Stimulated activated CD4-positive, alpha-beta T cell treated with anti-CD3 and anti-CD28 coated beads, Interleukin-2, amount 100 ng/mL, for 48 hours (primary cell): ENCODE measurements around the gene FBXO34.
"Not testable (repeated sequence)": the region's sequence is repeated elsewhere in the genome, so short reads cannot be mapped to it uniquely, and the experiment has no call there.

ENCODE experiments used
- DNase-seq, 2 donors: peaks; one replicate each; pipeline ENCODE4 v3.0.0-alpha.2; 2020

The FBXO34 gene

DNA sequence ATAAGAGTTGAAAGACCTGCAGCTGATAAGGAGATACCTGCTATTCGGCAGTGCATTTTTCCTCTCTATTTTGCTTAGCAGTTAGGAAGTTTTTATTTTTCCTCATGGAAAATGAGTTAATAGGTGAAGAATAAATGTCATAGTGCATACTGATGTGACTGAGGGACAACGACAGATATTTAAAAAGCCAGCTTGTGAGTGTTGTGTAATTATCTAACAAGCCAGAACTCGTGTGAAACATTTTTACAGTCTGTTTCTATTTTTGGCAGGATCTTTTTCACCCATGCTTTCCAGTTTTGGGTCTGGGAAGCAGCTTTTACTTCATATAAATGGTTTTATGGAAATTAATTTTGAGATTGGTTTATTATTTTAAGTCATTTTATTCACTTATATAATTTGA is 2.9 kb downstream of the FBXO34 start:
- no peak for DNase-seq

GRCh38 chr14:55274751-55275150 is 3.5 kb downstream of the FBXO34 start:
- DNase-seq: no peak

DNA sequence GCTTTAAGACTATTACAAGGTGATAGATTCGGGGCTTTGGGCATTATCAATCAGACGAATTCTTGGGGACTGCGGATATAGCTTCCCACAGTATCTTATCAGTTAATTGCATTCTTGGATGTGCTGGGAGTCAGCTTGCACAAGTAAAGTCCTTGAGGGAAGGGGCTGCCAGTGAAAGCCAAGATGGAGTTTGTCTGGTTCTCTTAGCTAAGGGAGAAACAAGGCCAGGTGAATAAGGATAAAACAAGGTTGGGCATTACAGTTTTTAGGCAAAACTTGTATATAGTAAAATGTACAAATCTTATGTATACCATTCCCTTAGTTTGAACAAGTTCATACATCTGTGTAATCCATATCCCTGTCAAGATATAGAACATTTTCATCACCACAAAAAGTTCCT is 5.5 kb downstream of the FBXO34 start:
- DNase-seq: no peak

GRCh38 chr14:55277972-55278740 is 6.9 kb downstream of the FBXO34 start:
- DNase-seq: no peak

DNA sequence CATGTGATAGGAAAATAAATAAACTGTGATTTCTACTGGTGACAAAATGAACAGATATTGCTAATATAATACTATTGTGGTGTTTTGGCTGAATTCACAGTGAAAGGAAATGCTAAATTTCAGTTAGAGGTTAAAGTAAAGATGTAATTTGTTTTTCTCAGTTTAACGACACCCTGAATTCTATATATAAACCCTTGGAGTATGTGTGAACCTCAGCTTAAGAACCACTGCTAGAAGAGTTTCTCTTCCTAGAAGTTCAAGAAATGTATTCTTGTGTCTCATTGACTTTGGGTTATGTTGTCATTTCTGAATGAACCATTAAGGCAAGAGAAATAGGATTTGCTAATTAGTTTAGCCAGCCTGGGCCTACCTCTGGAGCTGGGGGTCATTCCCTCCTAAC is 8.2 kb downstream of the FBXO34 start:
- DNase-seq: no peak

DNA sequence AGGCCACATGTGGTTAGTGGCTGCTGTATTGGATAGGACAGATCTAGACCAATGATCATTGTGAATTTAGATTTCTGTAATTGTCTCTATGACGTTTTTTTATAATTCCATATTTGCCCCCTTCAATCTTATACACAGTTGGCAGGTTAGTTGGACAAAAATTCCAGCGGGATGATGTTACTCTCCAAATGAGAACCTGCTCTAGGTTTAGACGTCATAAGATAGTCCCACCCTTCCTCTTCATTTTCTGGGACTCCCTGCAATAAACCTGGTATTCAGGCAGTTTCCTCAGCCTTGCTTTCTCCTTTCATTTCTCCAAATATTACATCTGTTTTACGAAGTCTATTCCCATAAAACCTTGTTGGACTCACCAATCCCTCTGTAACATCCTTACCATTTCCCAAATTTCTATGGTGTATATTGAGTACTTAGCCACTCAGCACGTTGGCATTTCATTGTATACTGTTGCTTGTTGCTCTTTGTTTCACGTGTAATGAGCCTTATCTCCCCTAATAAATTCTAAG is 10.2 kb downstream of the FBXO34 start:
- no peak for DNase-seq

- DNase-seq: no peak
Measured at GRCh38 chr14:55285048-55285652, 13.9 kb downstream of the FBXO34 start.

DNA sequence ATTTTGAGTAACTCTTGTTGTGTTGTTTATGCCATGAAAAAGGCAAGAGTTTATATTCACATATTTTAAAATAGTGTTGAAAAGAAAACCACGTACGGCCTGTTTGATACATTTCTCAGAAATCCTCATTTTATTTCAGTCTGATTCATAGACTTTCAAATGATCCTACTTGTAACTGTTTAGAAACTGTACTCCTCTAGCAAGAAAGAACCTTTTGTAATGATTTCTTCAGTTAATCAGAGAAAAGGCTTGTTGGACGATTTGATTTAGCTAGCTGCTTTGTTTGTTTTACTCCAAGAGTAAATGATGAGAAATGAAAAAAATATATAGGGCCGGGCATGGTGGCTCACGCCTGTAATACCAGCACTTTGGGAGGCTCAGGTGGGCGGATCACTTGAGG is 17.2 kb downstream of the FBXO34 start:
- DNase-seq: no peak

- no peak for DNase-seq
Measured at GRCh38 chr14:55291480-55292081, 20.4 kb downstream of the FBXO34 start.

GRCh38 chr14:55294603-55295002 is 23.4 kb downstream of the FBXO34 start:
- no peak for DNase-seq

GRCh38 chr14:55297611-55298499 is 26.6 kb downstream of the FBXO34 start:
- DNase-seq: no peak

DNA sequence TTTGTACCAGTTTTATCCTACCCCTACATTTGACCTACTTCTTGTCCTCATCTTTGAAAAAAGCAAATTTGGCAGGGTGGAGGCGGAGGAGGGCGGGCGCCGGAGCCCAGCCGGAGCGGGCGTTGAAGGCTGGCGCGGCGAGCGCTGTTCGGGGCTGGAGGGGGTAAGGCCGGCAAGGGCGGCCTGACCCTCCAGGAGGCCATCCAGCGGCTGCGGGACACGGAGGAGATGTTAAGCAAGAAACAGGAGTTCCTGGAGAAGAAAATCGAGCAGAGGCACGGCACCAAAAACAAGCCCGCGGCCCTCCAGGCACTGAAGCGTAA is 27.2 kb downstream of the FBXO34 start:
- no peak for DNase-seq

- no peak for DNase-seq
Measured at GRCh38 chr14:55301437-55302121, 30.4 kb downstream of the FBXO34 start.

DNA sequence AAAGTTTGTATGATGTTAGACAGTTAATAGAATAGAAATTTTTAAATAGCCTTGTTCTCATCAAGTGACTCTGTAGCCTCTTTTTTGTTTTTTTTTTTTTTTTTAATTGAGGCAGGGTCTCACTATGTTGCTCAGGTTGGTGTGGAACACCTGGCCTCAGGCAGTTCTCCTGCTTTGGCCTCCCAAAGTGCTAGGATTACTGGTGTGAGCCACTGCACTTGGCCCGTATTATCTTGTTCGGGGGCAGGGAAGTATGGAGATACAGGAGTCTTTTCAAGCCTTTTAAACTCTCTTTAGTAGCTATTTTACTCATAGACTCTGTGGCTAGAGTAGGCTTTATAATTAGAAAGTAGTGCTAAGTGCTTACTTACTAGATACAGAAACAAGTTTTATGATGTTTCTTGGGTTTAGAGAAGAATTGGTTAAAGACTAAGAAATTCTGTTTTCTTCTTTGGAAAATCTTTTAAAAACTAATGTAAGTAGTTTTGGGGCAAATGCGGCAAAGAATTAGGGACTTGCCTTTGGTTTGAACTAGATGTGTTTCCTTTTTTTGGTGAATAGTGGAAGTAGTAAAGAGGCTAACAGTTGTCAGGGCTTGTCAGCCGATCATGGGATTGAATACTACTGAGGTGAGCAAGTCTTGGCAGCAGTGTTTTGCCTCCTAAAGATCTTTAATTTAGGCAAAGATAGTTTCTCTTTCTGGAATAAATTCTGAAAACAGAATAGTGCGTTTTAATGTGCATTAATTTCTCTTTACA is 31.3 kb downstream of the FBXO34 start:
- no peak for DNase-seq

DNA sequence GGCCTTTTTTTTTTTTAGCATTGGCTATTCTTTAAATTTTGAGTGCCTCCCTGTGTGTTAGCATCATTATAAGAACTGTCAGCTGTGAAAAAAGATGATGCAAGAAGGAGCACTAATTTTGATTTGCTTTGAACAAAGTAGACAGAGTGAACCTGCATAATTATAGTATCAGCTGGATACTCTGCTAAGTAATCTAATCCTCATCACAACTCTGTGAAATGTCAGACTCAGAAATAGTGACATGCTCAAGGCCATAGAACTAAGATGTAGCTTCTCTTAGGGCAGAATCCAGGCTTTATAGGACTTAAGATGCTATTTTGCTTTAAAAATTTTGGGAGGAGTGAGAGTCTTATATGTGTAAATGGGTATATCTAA is 31.9 kb downstream of the FBXO34 start:
- DNase-seq: no peak

- DNase-seq: no peak
Measured at GRCh38 chr14:55303691-55304145, 32.5 kb downstream of the FBXO34 start.

- no peak for DNase-seq
Measured at GRCh38 chr14:55306938-55307589, 35.8 kb downstream of the FBXO34 start.

- no peak for DNase-seq
Measured at GRCh38 chr14:55309154-55309553, 37.9 kb downstream of the FBXO34 start.

GRCh38 chr14:55309761-55310365 is 38.6 kb downstream of the FBXO34 start:
- no peak for DNase-seq

DNA sequence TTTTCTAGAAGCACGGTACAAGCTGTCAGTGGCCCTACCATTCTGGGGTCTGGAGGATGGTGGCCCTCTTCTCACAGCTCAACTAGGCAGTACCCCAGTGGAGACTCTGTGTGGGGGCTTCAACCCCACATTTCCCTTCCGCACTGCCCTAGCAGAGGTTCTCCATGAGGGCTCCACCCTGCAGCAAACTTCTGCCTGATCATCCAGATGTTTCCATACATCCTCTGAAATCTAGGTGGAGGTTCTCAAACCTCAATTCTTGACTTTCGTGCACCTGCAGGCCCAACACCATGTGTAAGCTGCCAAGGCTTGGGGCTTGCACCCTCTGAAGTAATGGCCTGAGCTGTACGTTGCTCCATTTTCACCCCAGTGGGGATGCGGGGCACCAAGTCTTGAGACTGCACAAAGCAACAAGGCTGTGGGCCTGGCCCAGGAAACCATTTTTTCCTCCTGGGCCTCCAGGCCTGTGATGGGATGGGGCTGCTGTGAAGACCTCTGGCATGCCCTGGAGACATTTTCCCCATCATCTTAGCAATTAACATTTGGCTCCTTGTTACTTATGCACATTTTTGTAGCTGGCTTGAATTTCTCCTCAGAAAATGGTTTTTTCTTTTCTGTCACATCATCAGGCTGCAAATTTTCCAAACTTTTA is 41.3 kb downstream of the FBXO34 start:
- DNase-seq: not testable (repeated sequence)
